Memory B cell (primary cell): ENCODE results near the gene PPEF2.

Source experiments
- ATAC-seq: fragments of 150-1000 bp; cut with Tn5 transposase; 2 replicates; pipeline ENCODE4 v1.10.0; 2021; ENCODE audit warnings: low read depth, mild to moderate bottlenecking, moderate library complexity
- DNase-seq, 2 donors: peaks; one replicate each; pipeline ENCODE4 v3.0.0; 2022; ENCODE audit warnings: low spot score in 2 of 2
- H3K27ac Mint-ChIP-seq: one replicate; pipeline ENCODE4 v1.8.0; 2022; ENCODE audit warnings: mild to moderate bottlenecking, moderate library complexity, mixed read lengths
- H3K27me3 Mint-ChIP-seq: one replicate; pipeline ENCODE4 v1.8.0; 2022; ENCODE audit warnings: mixed read lengths
- H3K36me3 Mint-ChIP-seq: one replicate; pipeline ENCODE4 v1.8.0; 2022; ENCODE audit warnings: mild to moderate bottlenecking, mixed read lengths
- H3K4me1 Mint-ChIP-seq: one replicate; pipeline ENCODE4 v1.8.0; 2022; ENCODE audit warnings: mixed read lengths
- H3K4me3 Mint-ChIP-seq: one replicate; pipeline ENCODE4 v1.8.0; 2022; ENCODE audit warnings: mild to moderate bottlenecking, moderate library complexity, mixed read lengths
- H3K9me3 Mint-ChIP-seq: one replicate; pipeline ENCODE4 v1.8.0; 2022; ENCODE audit warnings: mixed read lengths

Gene PPEF2

GRCh38 chr4:75834095-75834771 is 68.0 kb downstream of the PPEF2 start:
- Mint-ChIP-seq H3K4me1 (peaks cover 5% of the 10 kb centered on the region), H3K36me3 (no peaks in the 10 kb centered on the region), H3K27me3 (no peaks in the 10 kb centered on the region), H3K27ac (no peak overlapping the region), H3K4me3 (no peak overlapping the region), H3K9me3 (peaks cover 1% of the 10 kb centered on the region)
- DNase-seq (no peak), ATAC-seq (no peak)

- DNase-seq = no peak
- Mint-ChIP-seq H3K4me1 (peaks cover 5% of the 10 kb centered on the region), H3K27ac (no peak overlapping the region), H3K27me3 (no peaks in the 10 kb centered on the region), H3K9me3 (peaks cover 1% of the 10 kb centered on the region), H3K36me3 (no peaks in the 10 kb centered on the region), H3K4me3 (no peak overlapping the region)
- ATAC-seq = no peak
These were observed 70.3 kb downstream of the PPEF2 start for GRCh38 chr4:75831856-75832405.

GRCh38 chr4:75830906-75831305 is 71.3 kb downstream of the PPEF2 start:
- H3K4me3 Mint-ChIP-seq = no peak overlapping the region
- ATAC-seq (no peak), DNase-seq (no peak)
- peaks cover 5% of the 10 kb centered on the region for H3K4me1 Mint-ChIP-seq
- peaks cover 1% of the 10 kb centered on the region for H3K9me3 Mint-ChIP-seq
- H3K27me3 Mint-ChIP-seq = no peaks in the 10 kb centered on the region
- H3K27ac Mint-ChIP-seq = no peak overlapping the region
- no peaks in the 10 kb centered on the region for H3K36me3 Mint-ChIP-seq

- no peak overlapping the region for H3K4me3 Mint-ChIP-seq
- DNase-seq (no peak), ATAC-seq (no peak)
- H3K4me1 Mint-ChIP-seq = no peaks in the 10 kb centered on the region
- no peaks in the 10 kb centered on the region for H3K27me3 Mint-ChIP-seq
- H3K36me3 Mint-ChIP-seq = no peaks in the 10 kb centered on the region
- H3K27ac Mint-ChIP-seq = no peak overlapping the region
- H3K9me3 Mint-ChIP-seq = no peaks in the 10 kb centered on the region
These were observed 78.4 kb downstream of the PPEF2 start for GRCh38 chr4:75823812-75824211.

- ATAC-seq = no peak
- Mint-ChIP-seq H3K4me1 (no peaks in the 10 kb centered on the region), H3K27me3 (no peaks in the 10 kb centered on the region)
These were observed 79.8 kb downstream of the PPEF2 start for GRCh38 chr4:75822416-75822815.

GRCh38 chr4:75821966-75822365 is 80.3 kb downstream of the PPEF2 start:
- H3K36me3 Mint-ChIP-seq = no peaks in the 10 kb centered on the region
- DNase-seq (no peak), ATAC-seq (no peak)
- H3K4me3 Mint-ChIP-seq = no peak overlapping the region
- H3K27ac Mint-ChIP-seq = no peak overlapping the region
- H3K4me1 Mint-ChIP-seq = no peaks in the 10 kb centered on the region
- no peaks in the 10 kb centered on the region for H3K27me3 Mint-ChIP-seq
- H3K9me3 Mint-ChIP-seq = no peaks in the 10 kb centered on the region

More at GRCh38 chr4:75822416-75822815, 79.8 kb downstream of the PPEF2 start:
- Mint-ChIP-seq H3K27ac (no peak overlapping the region), H3K36me3 (no peaks in the 10 kb centered on the region), H3K4me3 (no peak overlapping the region), H3K9me3 (no peaks in the 10 kb centered on the region)
- no peak for DNase-seq

- Mint-ChIP-seq H3K4me1 (no peaks in the 10 kb centered on the region), H3K4me3 (no peak overlapping the region), H3K27me3 (no peaks in the 10 kb centered on the region), H3K9me3 (no peaks in the 10 kb centered on the region), H3K36me3 (peaks cover 2% of the 10 kb centered on the region), H3K27ac (no peak overlapping the region)
- no peak for ATAC-seq
- DNase-seq = no peak
These were observed 81.0 kb downstream of the PPEF2 start for GRCh38 chr4:75821216-75821615.

GRCh38 chr4:75820676-75821075 is 81.6 kb downstream of the PPEF2 start:
- no peak for ATAC-seq
- Mint-ChIP-seq H3K4me1 (no peaks in the 10 kb centered on the region), H3K36me3 (peaks cover 5% of the 10 kb centered on the region), H3K27me3 (no peaks in the 10 kb centered on the region), H3K9me3 (no peaks in the 10 kb centered on the region), H3K4me3 (no peak overlapping the region), H3K27ac (no peak overlapping the region)
- DNase-seq = no peak

GRCh38 chr4:75820197-75820596 is 82.1 kb downstream of the PPEF2 start:
- no peaks in the 10 kb centered on the region for H3K27me3 Mint-ChIP-seq
- no peak for ATAC-seq
- H3K36me3 Mint-ChIP-seq = peaks cover 8% of the 10 kb centered on the region
- H3K4me1 Mint-ChIP-seq = no peaks in the 10 kb centered on the region
- DNase-seq = no peak
- H3K4me3 Mint-ChIP-seq = no peak overlapping the region
- H3K27ac Mint-ChIP-seq = no peak overlapping the region
- H3K9me3 Mint-ChIP-seq = no peaks in the 10 kb centered on the region

GRCh38 chr4:75819121-75819520 is 83.1 kb downstream of the PPEF2 start:
- Mint-ChIP-seq H3K27ac (no peak overlapping the region), H3K27me3 (no peaks in the 10 kb centered on the region), H3K4me1 (no peaks in the 10 kb centered on the region), H3K4me3 (no peak overlapping the region), H3K36me3 (peaks cover 17% of the 10 kb centered on the region), H3K9me3 (no peaks in the 10 kb centered on the region)
- ATAC-seq (no peak), DNase-seq (no peak)

GRCh38 chr4:75817901-75818300 is 84.4 kb downstream of the PPEF2 start:
- no peak for ATAC-seq
- Mint-ChIP-seq H3K36me3 (peaks cover 21% of the 10 kb centered on the region), H3K4me3 (no peak overlapping the region), H3K4me1 (no peaks in the 10 kb centered on the region), H3K9me3 (no peaks in the 10 kb centered on the region), H3K27me3 (no peaks in the 10 kb centered on the region), H3K27ac (no peak overlapping the region)
- DNase-seq = no peak
